RKO (cell line): Measurements from ENCODE around the gene EPHA3.

Experiments
- DNase-seq: peaks from one replicate; pipeline ENCODE4 v3.0.0-alpha.2; 2016; ENCODE audit warnings: low spot score

EPHA3 gene

DNA sequence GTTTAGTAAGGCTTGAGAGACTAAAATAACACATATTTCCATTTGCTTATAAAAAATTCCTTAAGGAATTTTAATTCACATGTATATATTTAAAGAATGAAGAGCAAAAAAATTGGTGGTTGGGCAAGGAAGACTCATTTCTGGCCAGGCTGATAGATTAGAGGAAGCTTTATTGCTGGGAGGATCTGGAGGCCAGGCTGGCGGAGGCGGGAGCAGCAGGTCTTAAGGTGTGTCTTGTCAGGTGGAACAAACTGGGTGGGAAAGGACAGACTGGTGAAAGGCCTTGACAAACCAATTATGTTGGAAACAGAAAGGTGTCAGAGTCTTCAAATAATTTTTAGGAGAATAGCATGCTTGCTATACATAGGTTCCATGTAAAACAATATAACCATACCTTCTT is 124.7 kb downstream of the EPHA3 start:
- DNase-seq: no peak

DNA sequence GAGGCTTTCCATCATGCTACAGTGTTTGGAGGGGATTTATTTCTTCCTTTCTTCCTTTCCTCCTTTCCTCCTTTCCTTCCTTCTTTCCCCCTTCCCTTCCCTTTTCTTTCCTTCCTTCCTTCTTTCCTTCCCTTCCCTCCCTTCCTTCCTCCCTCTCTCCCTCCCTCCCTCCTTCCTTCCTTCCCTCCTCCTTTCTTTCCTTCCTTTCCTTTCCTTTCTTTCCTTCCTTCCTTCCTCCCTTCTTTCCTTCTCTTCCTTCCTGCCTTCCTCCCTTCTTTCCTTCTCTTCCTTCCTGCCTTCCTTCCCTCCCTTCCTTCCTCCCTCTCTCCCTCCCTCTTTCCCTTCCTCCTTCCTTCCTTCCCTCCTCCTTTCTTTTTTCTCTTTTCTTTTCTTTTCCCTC is 127.2 kb downstream of the EPHA3 start:
- no peak for DNase-seq

- DNase-seq: no peak
Observed at GRCh38 chr3:89238846-89239245, 131.4 kb downstream of the EPHA3 start.

GRCh38 chr3:89239774-89240173 is 132.4 kb downstream of the EPHA3 start:
- DNase-seq: no peak

DNA sequence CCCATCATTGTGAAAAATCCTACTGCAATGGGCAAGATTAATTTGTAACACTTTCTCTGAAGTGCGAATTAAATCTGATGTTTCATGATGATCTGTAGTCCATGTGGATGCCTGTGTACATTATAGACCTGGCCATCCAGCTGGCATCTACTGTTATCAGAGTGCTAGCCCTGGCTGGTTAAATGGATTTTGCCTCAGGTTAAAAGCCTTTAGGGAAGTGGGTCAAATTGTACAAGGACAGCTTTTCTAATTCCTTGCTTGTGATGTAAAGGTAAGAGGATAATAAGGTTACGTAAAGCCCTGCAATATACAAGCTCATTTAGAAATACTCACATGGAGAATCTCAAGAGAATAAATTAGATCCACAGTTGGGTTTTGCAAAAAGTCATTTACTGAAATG is 138.2 kb downstream of the EPHA3 start:
- DNase-seq: no peak

DNA sequence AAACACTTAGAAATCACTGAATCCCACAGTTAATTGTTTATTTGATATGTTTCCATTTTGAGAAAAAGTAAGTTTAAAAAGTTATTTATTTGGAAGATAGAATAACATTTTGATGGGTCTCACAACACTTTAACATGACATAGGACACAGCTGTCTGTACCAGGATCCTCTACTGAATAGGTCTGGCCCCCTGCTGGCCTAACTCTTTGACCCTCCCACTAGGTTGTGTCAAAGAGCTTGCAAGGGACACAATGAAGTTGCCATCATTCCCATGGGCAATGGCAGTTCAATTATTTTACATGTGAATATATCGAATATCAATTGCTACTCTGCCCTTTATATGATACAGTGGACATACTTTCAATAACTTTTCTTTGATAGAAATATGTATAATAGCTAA is 138.9 kb downstream of the EPHA3 start:
- no peak for DNase-seq

DNA sequence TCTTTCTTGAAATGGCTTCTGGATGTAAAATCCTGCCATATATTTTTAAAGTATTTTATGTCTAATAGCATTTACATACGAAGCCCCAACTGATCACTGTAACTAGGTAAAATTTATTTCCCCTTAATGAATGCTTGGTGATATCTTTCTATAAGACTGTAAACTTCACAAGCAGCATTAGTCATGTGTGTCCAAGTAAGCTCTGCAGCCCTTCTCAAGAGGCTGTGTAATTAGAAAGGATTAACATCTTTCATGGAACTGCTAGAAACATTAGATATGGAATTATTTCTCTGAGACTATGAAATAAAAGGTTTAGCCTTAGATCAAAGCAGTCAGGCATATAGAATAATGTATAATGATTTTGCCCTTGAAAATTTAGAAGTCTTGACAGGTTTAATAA is 143.3 kb downstream of the EPHA3 start:
- DNase-seq: no peak

- DNase-seq: no peak
Observed at GRCh38 chr3:89252016-89252415, 144.6 kb downstream of the EPHA3 start.

- no peak for DNase-seq
Observed at GRCh38 chr3:89252860-89253259, 145.4 kb downstream of the EPHA3 start.

GRCh38 chr3:89256395-89256794 is 149.0 kb downstream of the EPHA3 start:
- no peak for DNase-seq

DNA sequence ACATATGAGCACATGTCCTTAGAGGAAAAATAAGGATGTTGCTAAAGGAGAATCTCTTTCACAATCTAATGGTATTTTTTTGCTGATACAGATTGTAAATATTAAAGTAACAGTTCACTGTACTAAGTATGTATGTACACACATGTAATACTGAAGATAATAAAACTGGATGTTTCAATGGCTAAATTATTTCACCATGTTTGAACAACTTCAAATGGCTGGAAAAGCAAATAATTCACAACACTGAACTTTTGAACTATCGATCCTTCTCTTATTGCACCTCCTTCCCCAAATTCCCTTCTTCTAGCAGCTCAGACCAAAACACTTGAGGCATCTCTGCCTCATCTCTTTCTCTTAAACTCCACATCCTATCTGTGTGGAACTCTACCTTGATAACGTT is 149.5 kb downstream of the EPHA3 start:
- no peak for DNase-seq

DNA sequence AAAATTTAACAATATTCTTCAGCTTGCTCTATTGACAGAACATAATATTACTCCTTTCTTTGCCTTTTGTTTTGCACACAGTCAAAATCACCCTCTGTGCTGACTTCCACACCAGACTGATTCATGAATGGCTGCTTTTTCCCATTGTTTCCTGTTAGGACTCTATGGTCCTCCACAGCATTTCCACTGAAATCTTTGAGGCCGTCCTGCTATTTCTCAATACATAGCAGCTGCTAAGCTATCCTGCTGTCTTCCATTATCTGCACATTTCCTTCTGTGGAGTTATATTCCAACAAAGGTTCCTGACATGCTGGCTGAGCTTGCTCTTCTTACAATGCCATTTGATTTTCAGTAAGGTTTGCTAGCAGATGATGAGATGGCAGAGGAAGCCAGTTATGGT is 153.3 kb downstream of the EPHA3 start:
- DNase-seq: no peak

DNA sequence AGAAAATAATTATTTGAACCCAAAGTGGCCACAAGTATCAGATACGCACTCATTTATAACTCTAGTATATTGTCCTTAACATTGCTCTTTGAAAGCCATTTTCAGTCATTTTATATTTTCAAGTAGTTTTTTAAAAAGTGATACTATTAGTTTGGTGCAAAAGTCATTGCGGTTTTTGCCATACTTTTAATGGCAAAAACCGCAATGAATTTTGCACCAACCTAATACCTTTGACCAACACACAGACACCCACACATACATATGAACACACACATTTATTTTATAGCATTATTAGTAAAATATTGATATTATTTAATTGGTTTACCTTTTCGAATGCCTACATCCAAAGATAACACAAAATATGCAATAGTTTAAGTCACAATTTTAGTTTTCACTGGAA is 154.3 kb downstream of the EPHA3 start:
- no peak for DNase-seq

- no peak for DNase-seq
Observed at GRCh38 chr3:89262309-89262929, 155.0 kb downstream of the EPHA3 start.

DNA sequence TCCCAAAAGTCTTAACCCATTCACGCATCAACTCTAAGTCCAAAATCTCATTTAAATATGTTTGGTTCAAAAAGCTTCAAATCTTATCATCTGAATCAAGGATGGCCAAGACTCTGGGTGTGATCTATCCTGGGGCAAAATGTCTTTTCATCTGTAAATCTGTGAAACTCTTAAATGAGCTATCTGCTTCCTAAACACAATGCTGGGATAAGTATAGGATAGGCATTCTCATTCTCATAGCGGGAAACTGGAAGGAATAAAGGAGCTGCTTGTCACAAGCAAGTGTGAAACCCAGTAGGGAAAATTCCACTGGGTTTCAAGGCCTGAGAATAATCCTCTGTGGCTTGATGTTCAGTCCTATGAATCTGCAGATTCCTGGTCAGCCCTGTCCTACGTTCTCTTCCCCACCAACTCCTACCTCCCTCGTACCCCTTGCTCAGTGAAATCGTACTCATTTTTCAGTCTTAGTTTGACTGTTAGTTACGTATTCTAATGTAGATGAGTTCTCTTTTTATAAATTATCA is 156.7 kb downstream of the EPHA3 start:
- DNase-seq: no peak

DNA sequence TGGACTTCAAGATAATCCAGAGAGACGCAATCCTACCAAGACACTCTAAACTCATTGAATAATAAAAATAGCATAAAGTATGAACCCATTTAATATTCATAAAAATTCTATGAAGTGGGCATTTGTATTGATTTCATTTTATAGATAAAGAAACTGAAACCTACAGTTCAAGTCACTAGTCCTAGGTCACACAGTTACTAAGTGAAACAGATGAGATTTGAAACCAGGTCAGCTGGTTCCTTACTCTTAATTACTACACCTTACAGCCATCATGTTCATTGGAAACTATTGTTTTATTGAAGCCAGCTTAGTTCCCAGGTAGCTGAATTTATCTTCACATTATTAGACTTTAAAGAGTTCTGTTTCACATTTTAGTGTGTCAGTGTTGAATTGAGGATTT is 158.7 kb downstream of the EPHA3 start:
- DNase-seq: no peak

- DNase-seq: no peak
Observed at GRCh38 chr3:89268059-89268458, 160.6 kb downstream of the EPHA3 start.

DNA sequence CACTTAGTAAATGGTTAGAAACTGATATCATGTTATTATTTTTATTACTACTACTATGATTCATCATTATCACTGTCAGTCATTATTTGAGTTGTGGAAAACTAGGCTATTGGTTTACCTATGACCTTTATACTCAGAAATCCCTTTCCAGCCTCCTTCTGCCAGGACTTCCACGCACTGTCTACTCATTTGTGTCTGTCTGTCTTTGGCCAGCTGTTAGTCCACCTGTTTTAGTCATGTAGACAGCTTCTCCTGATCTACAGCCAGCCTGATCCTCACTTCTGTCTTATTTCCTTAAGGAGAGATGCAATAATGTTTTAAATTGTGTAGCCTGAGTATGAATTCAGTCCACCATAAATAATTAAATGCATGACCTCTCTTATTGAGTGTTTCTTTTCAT is 162.8 kb downstream of the EPHA3 start:
- DNase-seq: no peak

- DNase-seq: no peak
Observed at GRCh38 chr3:89275001-89275400, 167.6 kb downstream of the EPHA3 start.

DNA sequence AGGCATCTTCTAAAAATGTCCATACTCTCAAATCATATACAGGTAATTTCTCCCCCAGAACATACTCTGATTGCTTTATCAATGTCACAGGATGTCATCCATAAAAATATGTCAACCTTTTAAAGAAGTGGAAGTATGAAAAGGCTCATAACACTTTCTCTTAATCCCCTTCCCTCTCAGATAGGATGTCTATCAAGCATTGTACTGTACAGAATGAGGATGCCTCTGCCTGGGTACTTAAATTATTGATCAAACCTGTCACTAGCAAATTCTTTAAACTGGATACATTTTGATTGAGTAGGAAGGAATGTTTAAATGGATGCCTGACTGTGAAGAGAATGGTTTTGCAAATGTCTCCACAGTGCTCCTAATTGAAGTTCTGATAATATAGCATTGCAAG is 168.7 kb downstream of the EPHA3 start:
- no peak for DNase-seq

- DNase-seq: no peak
Observed at GRCh38 chr3:89278302-89279025, 171.0 kb downstream of the EPHA3 start.

DNA sequence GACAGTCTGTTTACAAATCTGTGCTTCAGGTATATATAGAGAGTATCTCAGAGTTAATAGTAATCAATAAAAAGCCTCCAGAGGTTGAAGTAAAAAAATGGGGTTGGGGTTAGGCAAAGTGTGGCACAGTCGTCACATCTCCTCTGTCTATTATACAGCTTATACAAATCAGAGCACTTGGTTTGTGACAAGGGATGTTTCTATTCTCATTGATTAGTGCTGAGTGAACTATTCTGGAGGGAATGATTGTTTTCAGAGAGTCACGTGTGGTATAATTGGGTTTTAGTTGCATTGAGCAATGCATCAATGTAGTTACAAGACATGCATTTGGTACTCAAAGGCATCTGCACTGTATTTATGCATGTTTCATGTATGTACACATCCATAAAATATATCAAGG is 172.9 kb downstream of the EPHA3 start:
- no peak for DNase-seq

DNA sequence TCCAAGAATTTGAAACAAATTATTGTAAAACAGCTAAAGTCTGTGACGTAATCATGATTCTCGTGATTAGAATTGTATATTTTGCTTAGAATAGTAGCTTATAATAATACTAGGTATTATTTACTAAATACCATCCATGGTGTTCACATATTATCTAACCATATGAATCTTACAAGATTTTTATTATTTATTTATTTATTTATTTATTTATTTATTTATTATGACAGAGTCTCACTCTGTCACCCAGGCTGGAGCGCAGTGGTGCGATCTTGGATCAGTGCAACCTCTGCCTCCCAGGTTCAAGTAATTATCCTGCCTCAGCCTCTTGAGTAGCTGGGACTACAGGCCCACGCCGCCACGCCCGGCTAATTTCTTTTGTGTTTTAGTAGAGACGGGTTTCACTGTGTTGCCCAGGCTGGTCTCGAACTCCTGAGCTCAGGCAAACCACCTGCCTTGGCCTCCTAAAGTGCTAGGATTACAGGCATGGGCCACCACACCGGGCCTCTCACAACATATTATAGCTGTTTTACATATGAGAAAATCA is 173.5 kb downstream of the EPHA3 start:
- no peak for DNase-seq
